ENCODE measurements around the gene APC2. TPM values are rescaled to one million over a fixed set of nuclear protein-coding genes. Genes with fewer than 3 reads are reported as not detected.

The APC2 gene
- total RNA-seq, 4 donors from 2014 or later: 0.17 to 0.22 (median 0.19) TPM; not detected in 1

DNA sequence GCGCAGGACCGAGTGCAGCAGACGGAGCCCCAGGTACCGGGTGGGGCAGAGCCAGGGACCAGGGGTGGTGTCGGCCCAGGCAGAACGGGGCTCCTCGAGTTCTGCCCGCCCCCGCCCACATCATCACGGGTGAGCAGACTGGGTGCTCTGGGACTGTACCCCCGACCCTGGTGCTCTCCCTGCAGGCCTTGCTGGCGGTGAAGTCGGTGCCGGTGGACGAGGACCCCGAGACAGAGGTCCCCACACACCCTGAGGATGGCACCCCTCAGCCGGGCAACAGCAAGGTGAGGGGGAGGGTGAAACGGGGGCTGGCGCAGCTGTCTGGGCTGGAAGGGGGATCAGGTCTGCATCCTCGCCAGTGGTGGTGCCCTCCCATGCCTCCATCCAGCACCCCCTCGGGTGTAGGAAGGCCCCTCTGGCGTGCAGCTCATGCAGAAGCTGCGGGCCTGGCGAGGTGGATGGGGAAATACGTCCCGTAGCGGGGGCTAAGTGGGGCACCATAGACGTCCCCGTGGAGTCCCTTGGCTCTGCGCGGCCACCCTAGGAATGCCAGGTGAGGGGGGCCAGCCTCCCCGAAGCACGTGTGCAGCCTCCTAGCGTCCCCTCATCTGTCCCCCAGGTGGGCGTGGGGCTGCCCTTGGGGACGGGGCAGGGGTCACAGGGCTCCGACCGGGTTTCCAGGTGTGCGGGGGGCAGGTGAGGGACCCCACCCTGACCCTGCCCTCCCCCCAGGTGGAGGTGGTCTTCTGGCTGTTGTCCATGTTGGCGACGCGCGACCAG is 6.4 kb downstream of the APC2 start:
- TF ChIP-seq, protein P1, sequence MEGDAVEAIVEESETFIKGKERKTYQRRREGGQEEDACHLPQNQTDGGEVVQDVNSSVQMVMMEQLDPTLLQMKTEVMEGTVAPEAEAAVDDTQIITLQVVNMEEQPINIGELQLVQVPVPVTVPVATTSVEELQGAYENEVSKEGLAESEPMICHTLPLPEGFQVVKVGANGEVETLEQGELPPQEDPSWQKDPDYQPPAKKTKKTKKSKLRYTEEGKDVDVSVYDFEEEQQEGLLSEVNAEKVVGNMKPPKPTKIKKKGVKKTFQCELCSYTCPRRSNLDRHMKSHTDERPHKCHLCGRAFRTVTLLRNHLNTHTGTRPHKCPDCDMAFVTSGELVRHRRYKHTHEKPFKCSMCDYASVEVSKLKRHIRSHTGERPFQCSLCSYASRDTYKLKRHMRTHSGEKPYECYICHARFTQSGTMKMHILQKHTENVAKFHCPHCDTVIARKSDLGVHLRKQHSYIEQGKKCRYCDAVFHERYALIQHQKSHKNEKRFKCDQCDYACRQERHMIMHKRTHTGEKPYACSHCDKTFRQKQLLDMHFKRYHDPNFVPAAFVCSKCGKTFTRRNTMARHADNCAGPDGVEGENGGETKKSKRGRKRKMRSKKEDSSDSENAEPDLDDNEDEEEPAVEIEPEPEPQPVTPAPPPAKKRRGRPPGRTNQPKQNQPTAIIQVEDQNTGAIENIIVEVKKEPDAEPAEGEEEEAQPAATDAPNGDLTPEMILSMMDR (IDR thresholded peaks at IDR 0.05; ENCODE audit: low read depth): no peak

DNA sequence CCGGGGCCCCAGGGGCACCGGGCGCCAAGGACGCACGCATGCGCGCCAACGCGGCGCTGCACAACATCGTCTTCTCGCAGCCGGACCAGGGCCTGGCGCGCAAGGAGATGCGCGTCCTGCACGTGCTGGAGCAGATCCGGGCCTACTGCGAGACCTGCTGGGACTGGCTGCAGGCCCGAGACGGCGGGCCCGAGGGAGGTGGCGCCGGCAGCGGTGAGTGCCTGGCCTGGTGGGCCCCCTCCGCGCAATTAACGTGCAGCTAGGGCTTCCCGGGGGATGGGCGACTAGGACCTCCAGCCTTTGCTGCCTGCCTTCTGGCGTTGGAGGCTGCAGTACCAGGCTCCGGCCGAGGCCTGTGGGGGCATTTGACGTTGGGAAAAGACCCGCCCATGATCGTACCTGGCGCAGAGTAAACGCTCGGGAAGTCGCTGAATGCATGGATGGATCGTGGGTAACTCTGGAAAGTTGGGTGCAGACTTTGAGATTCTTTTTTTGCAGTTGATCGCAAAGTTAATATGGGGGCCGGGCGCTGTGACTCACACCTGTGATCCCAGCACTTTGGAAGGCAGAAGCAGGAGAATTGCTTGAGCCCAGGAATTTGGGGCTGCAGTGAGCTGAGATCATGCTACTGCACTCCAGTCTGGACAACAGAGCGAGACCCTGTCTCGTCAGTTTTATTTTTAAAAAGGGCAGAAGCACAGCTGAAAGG is 7.3 kb downstream of the APC2 start:
- TF ChIP-seq, protein P1 (IDR thresholded peaks at IDR 0.05; ENCODE audit: low read depth): no peak

DNA sequence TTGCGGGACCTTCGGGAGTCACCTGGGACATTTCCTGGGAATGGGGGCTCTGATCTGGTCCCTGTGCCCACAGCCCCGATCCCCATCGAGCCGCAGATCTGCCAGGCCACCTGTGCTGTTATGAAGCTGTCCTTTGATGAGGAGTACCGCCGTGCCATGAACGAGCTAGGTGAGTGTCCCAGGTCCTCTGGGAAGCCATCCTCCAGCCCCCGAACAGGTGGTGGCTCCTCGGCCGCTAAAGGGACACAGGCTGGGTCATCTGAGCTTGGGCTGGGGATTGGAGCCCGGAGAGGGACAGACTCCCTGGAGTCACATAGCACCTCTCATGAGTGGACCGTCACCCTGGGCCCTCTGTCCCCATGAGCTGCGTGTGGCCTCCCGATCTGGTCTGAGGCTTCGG is 8.0 kb downstream of the APC2 start:
- TF ChIP-seq, protein P1 (IDR thresholded peaks at IDR 0.05; ENCODE audit: low read depth): no peak

DNA sequence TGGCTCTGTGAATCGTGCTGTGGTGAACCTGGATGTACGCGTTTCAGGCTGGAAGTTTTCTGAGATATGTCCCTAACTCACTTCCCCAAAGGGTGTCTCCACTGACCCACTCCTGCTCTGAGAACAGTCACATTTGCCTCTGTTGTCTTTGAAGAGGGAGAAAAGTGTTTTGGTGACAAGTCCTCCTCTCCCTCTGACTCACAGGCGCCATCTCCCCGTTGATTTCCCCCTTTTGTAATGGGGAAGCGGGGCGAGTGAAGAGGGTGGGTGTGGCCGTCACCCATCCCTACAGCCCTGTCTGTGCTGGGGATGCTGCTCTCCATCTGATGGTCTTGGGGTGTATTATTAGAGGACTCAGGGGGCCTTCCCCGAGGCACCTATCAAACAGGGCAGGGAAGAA is 9.6 kb downstream of the APC2 start:
- TF ChIP-seq, protein P1 (IDR thresholded peaks at IDR 0.05; ENCODE audit: low read depth): no peak

DNA sequence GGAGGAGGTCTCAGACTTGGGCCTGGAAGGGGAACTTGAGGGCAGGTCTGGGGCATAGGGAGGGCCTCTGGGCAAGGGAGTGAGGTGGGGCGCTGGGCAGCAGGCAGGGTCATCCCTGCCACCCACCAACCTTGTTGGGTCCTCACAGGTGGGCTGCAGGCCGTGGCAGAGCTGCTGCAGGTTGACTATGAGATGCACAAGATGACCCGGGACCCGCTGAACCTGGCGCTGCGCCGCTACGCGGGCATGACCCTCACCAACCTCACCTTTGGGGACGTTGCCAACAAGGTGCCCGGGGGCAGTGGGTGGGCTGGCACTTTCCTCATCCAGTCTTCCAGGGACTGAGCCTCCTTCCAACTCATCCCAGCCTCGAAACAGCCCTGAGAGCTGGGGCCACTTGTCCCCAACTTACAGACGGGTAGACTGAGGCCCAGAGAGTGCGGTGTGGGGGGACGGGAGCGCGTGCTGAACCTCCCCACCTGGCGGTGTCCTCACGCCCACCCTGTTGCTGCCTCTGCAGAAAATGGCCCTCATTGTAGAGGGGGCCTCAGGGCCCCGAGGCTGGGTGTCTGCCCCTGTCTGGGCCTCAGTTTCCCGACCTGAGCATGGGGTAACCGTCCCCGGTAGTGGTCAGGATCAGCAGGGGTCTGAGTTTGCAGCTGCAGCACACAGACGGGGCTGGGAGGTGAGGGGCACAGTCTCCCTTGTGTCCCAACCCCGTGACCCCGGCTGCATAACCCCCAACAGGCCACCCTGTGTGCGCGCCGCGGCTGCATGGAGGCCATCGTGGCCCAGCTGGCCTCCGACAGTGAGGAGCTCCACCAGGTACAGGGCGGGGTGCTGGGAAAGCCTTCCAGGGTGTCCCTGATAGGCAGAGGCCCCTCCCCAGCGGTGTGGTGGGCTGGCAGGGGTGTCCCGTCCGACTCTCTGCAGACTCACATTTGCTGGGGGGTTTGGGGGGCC is 10.4 kb downstream of the APC2 start:
- TF ChIP-seq, protein P1 (IDR thresholded peaks at IDR 0.05; ENCODE audit: low read depth): no peak

DNA sequence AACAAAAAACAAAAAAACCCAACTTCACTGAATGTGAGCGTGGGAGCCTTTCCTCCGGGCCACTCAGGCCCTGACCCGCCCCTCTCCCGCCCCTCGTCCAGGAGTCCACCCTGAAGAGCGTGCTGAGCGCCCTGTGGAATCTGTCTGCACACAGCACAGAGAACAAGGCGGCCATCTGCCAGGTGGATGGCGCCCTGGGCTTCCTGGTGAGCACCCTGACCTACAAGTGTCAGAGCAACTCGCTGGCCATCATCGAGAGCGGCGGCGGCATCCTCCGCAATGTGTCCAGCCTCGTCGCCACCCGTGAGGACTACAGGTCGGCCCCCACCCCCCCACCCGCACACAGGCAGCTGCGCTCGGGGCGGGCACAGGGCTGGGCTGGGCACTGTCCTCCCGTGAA is 11.9 kb downstream of the APC2 start:
- TF ChIP-seq, protein P1 (IDR thresholded peaks at IDR 0.05; ENCODE audit: low read depth): no peak

All from subcutaneous adipose tissue (tissue), 4 donors.